ENCODE measurements around the gene FGF13.

The FGF13 gene

DNA sequence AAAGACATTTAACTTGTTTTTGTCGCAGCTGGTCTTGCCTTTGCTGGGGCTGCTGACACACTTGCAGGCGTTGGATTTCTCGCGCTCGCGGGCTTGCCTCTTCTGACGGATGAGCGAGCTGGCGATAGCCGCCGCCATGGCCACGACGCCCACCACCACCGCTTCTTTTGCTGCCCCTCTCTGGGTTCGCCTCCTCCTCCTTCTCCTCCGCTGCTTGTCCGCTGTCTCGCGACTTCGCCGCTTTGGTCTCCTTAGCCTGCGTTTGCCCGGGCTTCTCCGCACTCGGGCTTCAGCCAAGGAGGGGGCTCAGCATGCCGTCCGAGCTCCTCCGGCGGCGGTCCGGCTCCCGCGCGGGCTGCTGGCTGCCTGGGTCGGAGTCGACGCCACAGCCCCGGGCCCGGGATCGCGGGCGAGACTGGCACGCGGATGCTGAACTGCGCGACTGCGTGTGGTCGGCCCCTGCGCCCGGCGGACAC is 613 bp downstream of the FGF13 start:
- Histone ChIP-seq H3K27ac (ENCODE audit: low read depth, low read length) (no peak overlapping the region), H3K4me1 (ENCODE audit: control insufficient read depth, low read length) (no peaks in the 10 kb centered on the region), H3K4me2 (ENCODE audit: low read length) (no peak overlapping the region), H3K36me3 (ENCODE audit: control insufficient read depth, low read length) (no peaks in the 10 kb centered on the region), H3K27me3 (ENCODE audit: control insufficient read depth, low read length) (no peaks in the 10 kb centered on the region), H3K4me3 (ENCODE audit: low read length) (no peak overlapping the region), H3F3A (ENCODE audit: control insufficient read depth, insufficient read depth) (no peaks in the 10 kb centered on the region), H3K9me3 (ENCODE audit: control insufficient read depth, insufficient read depth, low read length) (no peaks in the 10 kb centered on the region), H3K9me2 (replicated peaks; ENCODE audit: control insufficient read depth, low read length) (no peaks in the 10 kb centered on the region), H3K79me2 (ENCODE audit: control insufficient read depth, low read length) (no peaks in the 10 kb centered on the region), H4K20me1 (ENCODE audit: control insufficient read depth, insufficient read depth, low read depth, low read length) (no peaks in the 10 kb centered on the region)
- no peak for TF ChIP-seq EZH2phosphoT487 (IDR thresholded peaks at IDR 0.05; ENCODE audit: borderline replicate concordance, low read length)
- TF ChIP-seq, protein P1, sequence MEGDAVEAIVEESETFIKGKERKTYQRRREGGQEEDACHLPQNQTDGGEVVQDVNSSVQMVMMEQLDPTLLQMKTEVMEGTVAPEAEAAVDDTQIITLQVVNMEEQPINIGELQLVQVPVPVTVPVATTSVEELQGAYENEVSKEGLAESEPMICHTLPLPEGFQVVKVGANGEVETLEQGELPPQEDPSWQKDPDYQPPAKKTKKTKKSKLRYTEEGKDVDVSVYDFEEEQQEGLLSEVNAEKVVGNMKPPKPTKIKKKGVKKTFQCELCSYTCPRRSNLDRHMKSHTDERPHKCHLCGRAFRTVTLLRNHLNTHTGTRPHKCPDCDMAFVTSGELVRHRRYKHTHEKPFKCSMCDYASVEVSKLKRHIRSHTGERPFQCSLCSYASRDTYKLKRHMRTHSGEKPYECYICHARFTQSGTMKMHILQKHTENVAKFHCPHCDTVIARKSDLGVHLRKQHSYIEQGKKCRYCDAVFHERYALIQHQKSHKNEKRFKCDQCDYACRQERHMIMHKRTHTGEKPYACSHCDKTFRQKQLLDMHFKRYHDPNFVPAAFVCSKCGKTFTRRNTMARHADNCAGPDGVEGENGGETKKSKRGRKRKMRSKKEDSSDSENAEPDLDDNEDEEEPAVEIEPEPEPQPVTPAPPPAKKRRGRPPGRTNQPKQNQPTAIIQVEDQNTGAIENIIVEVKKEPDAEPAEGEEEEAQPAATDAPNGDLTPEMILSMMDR (IDR thresholded peaks at IDR 0.05; ENCODE audit: low read depth, low read length, poor library complexity, severe bottlenecking) = no peak

DNA sequence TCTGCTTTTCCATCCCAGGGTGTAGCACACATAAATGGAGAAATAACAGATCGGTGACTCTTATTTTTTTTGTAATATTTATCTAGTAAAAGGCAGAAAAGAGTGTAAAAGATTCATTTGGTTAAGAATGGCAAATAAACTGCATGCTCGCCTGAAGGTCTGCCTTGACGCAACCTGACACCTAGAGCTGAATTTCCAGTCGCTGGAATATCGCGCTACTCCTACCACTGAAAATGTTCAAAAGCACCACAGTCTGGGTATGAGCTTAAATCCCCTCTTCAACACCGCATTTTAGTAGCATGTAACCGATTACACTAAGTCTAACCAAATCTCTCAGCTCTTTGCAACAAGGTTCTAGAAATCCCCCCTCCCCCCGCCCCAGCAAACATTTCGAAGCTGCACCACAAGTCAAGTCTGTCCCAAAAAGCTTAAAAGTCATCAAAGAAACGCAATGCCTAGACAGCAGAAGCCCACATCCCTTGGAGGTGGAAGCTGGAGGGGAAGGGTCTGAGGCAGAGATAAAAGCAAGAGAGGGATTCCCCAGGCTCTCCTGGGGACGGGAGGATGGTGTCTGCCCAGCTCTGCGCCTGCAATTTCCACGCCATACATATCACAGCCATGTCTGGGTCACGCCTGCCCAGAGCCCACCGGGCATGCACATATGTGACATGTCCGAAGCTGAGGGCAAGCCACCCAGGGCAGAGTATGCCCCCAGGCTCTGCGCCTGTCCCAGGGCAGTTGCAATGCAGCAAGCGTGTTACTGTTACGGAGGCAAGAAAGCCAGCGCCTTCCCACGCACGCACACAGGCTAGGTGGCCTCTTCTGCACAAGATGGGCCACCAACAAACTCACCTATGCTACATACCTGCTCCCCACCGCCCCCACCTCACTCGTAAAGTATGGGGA is 1.4 kb downstream of the FGF13 start:
- H3K27ac ChIP-seq (ENCODE audit: low read depth, low read length) = no peak overlapping the region
- H3K79me2 ChIP-seq (ENCODE audit: control insufficient read depth, low read length) = no peaks in the 10 kb centered on the region
- H3K27me3 ChIP-seq (ENCODE audit: control insufficient read depth, low read length) = no peaks in the 10 kb centered on the region
- TF ChIP-seq, protein P1 (IDR thresholded peaks at IDR 0.05; ENCODE audit: low read depth, low read length, poor library complexity, severe bottlenecking) = no peak
- no peak for TF ChIP-seq EZH2phosphoT487 (IDR thresholded peaks at IDR 0.05; ENCODE audit: borderline replicate concordance, low read length)
- H3K9me2 ChIP-seq (replicated peaks; ENCODE audit: control insufficient read depth, low read length) = no peaks in the 10 kb centered on the region
- H4K20me1 ChIP-seq (ENCODE audit: control insufficient read depth, insufficient read depth, low read depth, low read length) = no peaks in the 10 kb centered on the region
- H3K4me3 ChIP-seq (ENCODE audit: low read length) = no peak overlapping the region
- no peaks in the 10 kb centered on the region for H3K9me3 ChIP-seq (ENCODE audit: control insufficient read depth, insufficient read depth, low read length)
- H3K36me3 ChIP-seq (ENCODE audit: control insufficient read depth, low read length) = no peaks in the 10 kb centered on the region
- H3K4me2 ChIP-seq (ENCODE audit: low read length) = no peak overlapping the region
- no peaks in the 10 kb centered on the region for H3F3A ChIP-seq (ENCODE audit: control insufficient read depth, insufficient read depth)
- no peaks in the 10 kb centered on the region for H3K4me1 ChIP-seq (ENCODE audit: control insufficient read depth, low read length)

DNA sequence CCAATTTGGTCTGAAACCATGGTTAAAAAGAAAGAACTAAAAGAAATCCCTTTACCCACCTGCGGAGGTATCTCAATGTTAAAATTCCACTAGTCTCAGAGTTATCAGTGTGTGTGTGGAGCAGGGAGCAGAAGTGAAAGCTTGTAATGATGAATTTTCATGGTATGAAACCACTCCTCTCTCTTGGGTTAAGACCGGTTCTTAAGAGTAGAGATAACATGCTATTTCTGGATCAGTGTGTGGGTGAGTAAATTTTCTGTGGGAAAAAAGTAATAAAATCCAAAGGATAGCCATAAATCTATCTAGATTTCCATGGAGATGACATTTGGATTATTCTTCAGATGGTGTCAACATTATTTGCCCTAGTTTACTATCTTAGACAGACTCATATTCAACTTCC is 3.2 kb downstream of the FGF13 start:
- Histone ChIP-seq H3K36me3 (ENCODE audit: control insufficient read depth, low read length) (no peaks in the 10 kb centered on the region), H3K4me1 (ENCODE audit: control insufficient read depth, low read length) (no peaks in the 10 kb centered on the region), H4K20me1 (ENCODE audit: control insufficient read depth, insufficient read depth, low read depth, low read length) (no peaks in the 10 kb centered on the region), H3K27me3 (ENCODE audit: control insufficient read depth, low read length) (no peaks in the 10 kb centered on the region), H3K27ac (ENCODE audit: low read depth, low read length) (no peak overlapping the region), H3K4me3 (ENCODE audit: low read length) (no peak overlapping the region), H3K79me2 (ENCODE audit: control insufficient read depth, low read length) (no peaks in the 10 kb centered on the region), H3K9me2 (replicated peaks; ENCODE audit: control insufficient read depth, low read length) (no peaks in the 10 kb centered on the region), H3K9me3 (ENCODE audit: control insufficient read depth, insufficient read depth, low read length) (no peaks in the 10 kb centered on the region), H3K4me2 (ENCODE audit: low read length) (no peak overlapping the region), H3F3A (ENCODE audit: control insufficient read depth, insufficient read depth) (no peaks in the 10 kb centered on the region)
- TF ChIP-seq EZH2phosphoT487 (IDR thresholded peaks at IDR 0.05; ENCODE audit: borderline replicate concordance, low read length) = no peak

DNA sequence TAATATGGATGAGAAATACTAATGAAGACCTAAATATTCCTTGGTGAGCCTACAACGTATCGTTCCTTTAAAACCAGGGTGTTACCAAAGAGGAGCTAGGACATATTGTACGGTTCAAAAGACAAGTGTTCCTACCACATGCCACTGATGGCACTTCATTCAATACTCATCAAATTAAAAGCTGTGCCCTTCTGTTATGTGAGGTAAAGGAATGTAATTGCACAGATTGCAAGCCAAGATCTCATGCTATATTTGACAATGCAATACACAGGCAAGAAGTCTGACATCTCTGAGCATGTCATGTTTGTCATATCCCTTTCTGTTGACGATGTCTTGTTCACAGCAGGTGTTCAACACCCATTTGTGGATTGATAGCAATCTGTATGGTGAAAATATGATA is 6.9 kb downstream of the FGF13 start:
- Histone ChIP-seq H3K27me3 (ENCODE audit: control insufficient read depth, low read length) (no peaks in the 10 kb centered on the region), H3K27ac (ENCODE audit: low read depth, low read length) (no peak overlapping the region), H3K9me3 (ENCODE audit: control insufficient read depth, insufficient read depth, low read length) (no peaks in the 10 kb centered on the region), H3K4me2 (ENCODE audit: low read length) (no peak overlapping the region), H3K79me2 (ENCODE audit: control insufficient read depth, low read length) (no peaks in the 10 kb centered on the region), H3K9me2 (replicated peaks; ENCODE audit: control insufficient read depth, low read length) (no peaks in the 10 kb centered on the region), H3K4me1 (ENCODE audit: control insufficient read depth, low read length) (no peaks in the 10 kb centered on the region), H4K20me1 (ENCODE audit: control insufficient read depth, insufficient read depth, low read depth, low read length) (no peaks in the 10 kb centered on the region), H3K4me3 (ENCODE audit: low read length) (no peak overlapping the region), H3F3A (ENCODE audit: control insufficient read depth, insufficient read depth) (no peaks in the 10 kb centered on the region), H3K36me3 (ENCODE audit: control insufficient read depth, low read length) (no peaks in the 10 kb centered on the region)
- no peak for TF ChIP-seq EZH2phosphoT487 (IDR thresholded peaks at IDR 0.05; ENCODE audit: borderline replicate concordance, low read length)
- TF ChIP-seq, protein P1 (IDR thresholded peaks at IDR 0.05; ENCODE audit: low read depth, low read length, poor library complexity, severe bottlenecking) = no peak

All from DOHH2 (cell line).